Measurements from ENCODE around the gene HOOK1.

DNA sequence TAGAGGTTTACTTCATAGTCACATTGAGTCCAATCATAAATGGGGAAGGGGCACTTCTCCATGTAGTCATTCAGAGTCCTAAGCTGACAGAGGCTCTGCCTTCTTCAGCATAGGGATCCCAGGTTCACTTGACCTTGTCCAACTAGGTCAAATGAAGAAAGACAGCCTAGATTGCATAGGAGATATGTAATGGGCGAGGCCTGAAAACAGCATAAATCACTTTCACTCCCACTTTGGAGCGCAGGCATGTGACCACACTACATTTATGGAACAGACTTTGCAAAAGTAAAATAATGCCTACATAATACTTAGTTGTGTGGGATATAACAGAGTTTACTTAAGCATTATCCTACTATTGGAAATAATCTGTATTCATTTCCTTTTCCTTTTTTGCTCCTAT lies 51.7 kb downstream of the HOOK1 start:
- TF ChIP-seq, protein P1, sequence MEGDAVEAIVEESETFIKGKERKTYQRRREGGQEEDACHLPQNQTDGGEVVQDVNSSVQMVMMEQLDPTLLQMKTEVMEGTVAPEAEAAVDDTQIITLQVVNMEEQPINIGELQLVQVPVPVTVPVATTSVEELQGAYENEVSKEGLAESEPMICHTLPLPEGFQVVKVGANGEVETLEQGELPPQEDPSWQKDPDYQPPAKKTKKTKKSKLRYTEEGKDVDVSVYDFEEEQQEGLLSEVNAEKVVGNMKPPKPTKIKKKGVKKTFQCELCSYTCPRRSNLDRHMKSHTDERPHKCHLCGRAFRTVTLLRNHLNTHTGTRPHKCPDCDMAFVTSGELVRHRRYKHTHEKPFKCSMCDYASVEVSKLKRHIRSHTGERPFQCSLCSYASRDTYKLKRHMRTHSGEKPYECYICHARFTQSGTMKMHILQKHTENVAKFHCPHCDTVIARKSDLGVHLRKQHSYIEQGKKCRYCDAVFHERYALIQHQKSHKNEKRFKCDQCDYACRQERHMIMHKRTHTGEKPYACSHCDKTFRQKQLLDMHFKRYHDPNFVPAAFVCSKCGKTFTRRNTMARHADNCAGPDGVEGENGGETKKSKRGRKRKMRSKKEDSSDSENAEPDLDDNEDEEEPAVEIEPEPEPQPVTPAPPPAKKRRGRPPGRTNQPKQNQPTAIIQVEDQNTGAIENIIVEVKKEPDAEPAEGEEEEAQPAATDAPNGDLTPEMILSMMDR (optimal IDR thresholded peaks at IDR 0.05 in 1 of 3, IDR thresholded peaks at IDR 0.05 in 1 of 3, conservative IDR thresholded peaks at IDR 0.05 in 1 of 3; ENCODE audit: extremely low read depth in 1 of 3, insufficient read depth in 2 of 3, low read length in 3 of 3), result no peak
- no peak for TF ChIP-seq EZH2 (IDR thresholded peaks at IDR 0.05; ENCODE audit: low read length)

All from keratinocyte (primary cell).